Measurements from ENCODE around the gene CDKAL1.

CDKAL1 gene

DNA sequence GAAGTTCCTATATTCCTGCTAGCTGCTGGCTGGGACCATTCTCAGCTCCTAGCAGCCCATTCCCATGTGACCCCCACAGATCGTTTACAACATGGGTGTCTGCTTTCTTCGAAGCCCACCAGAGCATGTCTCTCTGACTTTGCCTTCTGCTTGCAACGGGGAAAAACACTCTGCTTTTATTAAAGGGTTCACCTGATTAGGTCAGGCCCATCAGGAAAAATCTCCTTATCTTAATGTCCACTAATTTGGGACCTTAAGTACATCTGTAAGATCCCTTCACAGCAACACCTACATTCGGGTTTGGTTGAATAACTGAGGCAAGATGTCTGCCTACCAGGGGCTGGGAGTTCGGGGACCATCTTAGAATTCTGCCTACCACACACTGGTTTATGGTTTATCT lies 496.9 kb downstream of the CDKAL1 start:
- no peaks in the 10 kb centered on the region for H3K27me3 ChIP-seq (replicated peaks)
- in situ Hi-C loops (cut with HindIII; ENCODE audit: low pct_ligation_motif_present, low sequenced_read_pairs) = no loop called here
- TF ChIP-seq, protein P1, sequence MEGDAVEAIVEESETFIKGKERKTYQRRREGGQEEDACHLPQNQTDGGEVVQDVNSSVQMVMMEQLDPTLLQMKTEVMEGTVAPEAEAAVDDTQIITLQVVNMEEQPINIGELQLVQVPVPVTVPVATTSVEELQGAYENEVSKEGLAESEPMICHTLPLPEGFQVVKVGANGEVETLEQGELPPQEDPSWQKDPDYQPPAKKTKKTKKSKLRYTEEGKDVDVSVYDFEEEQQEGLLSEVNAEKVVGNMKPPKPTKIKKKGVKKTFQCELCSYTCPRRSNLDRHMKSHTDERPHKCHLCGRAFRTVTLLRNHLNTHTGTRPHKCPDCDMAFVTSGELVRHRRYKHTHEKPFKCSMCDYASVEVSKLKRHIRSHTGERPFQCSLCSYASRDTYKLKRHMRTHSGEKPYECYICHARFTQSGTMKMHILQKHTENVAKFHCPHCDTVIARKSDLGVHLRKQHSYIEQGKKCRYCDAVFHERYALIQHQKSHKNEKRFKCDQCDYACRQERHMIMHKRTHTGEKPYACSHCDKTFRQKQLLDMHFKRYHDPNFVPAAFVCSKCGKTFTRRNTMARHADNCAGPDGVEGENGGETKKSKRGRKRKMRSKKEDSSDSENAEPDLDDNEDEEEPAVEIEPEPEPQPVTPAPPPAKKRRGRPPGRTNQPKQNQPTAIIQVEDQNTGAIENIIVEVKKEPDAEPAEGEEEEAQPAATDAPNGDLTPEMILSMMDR (IDR thresholded peaks at IDR 0.05; ENCODE audit: low read depth, low read length, missing control alignments) = no peak
- no peak overlapping the region for H3K27ac ChIP-seq
- no peak overlapping the region for H3K4me3 ChIP-seq (ENCODE audit: low read depth, low read length)
- no peaks in the 10 kb centered on the region for H3K36me3 ChIP-seq (replicated peaks)
- no peak for DNase-seq

- H3K27ac ChIP-seq = no peak overlapping the region
- no peak overlapping the region for H3K4me3 ChIP-seq (ENCODE audit: low read depth, low read length)
- H3K27me3 ChIP-seq (replicated peaks) = no peaks in the 10 kb centered on the region
- in situ Hi-C loops (cut with HindIII; ENCODE audit: low pct_ligation_motif_present, low sequenced_read_pairs) = no loop called here
- H3K36me3 ChIP-seq (replicated peaks) = no peaks in the 10 kb centered on the region
- TF ChIP-seq, protein P1 (IDR thresholded peaks at IDR 0.05; ENCODE audit: low read depth, low read length, missing control alignments) = no peak
- DNase-seq = no peak
Observed at GRCh38 chr6:21033084-21033483, 498.8 kb downstream of the CDKAL1 start.

DNA sequence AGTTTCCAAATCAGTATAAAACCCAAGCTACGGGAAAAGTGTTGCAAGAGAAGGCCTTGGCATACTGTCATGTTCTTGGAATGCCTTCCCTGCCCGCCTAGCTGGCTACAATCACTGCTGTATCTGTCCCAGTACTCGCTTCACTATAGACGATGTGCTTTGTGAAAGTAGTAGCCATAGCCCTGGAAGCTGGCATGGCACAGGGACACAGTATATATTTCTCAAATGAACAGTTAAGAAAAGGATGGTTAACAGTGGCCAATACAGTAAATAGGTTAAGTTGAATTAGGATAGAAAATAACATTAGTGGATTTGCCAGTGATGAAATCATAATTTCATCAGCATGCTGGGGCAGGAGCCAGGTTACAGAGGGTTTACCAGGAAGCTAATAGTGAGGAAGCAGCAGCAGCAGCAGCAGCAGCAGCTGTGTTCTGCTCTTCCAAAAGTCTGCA lies 499.3 kb downstream of the CDKAL1 start:
- H3K36me3 ChIP-seq (replicated peaks) = no peaks in the 10 kb centered on the region
- in situ Hi-C loops (cut with HindIII; ENCODE audit: low pct_ligation_motif_present, low sequenced_read_pairs) = no loop called here
- DNase-seq = peak; percentile 49
- H3K27ac ChIP-seq = no peak overlapping the region
- no peaks in the 10 kb centered on the region for H3K27me3 ChIP-seq (replicated peaks)
- H3K4me3 ChIP-seq (ENCODE audit: low read depth, low read length) = no peak overlapping the region
- TF ChIP-seq, protein P1 (IDR thresholded peaks at IDR 0.05; ENCODE audit: low read depth, low read length, missing control alignments) = no peak

GRCh38 chr6:21034345-21034744 lies 500.1 kb downstream of the CDKAL1 start:
- DNase-seq = no peak

DNA sequence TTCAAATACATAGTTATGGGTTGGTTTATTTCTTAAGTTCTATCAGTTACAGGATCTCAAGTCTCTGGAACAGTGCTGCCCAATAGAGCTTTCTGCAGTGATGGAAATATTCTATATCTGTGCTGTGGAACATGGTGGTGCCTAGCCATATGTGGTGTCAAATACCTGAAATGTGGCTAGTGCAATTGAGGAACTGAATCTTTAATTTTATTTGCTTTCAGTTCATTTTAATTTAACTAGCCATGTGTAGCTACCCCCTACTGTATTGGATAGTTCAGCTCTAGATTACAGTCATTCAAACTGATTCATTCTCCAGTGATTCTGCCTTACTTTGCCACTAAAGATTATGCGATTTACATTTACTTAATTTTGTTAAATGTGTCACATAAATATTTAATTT lies 503.2 kb downstream of the CDKAL1 start:
- Histone ChIP-seq H3K27ac (no peak overlapping the region), H3K36me3 (replicated peaks) (no peaks in the 10 kb centered on the region), H3K4me3 (ENCODE audit: low read depth, low read length) (no peak overlapping the region), H3K27me3 (replicated peaks) (no peaks in the 10 kb centered on the region)
- no peak for DNase-seq
- in situ Hi-C loops (cut with HindIII; ENCODE audit: low pct_ligation_motif_present, low sequenced_read_pairs) = no loop called here
- TF ChIP-seq, protein P1 (IDR thresholded peaks at IDR 0.05; ENCODE audit: low read depth, low read length, missing control alignments) = no peak

More at GRCh38 chr6:21034345-21034744, 500.1 kb downstream of the CDKAL1 start:
- Histone ChIP-seq H3K4me3 (ENCODE audit: low read depth, low read length) (no peak overlapping the region), H3K36me3 (replicated peaks) (no peaks in the 10 kb centered on the region), H3K27me3 (replicated peaks) (no peaks in the 10 kb centered on the region), H3K27ac (no peak overlapping the region)
- TF ChIP-seq, protein P1 (IDR thresholded peaks at IDR 0.05; ENCODE audit: low read depth, low read length, missing control alignments) = no peak
- in situ Hi-C loops (cut with HindIII; ENCODE audit: low pct_ligation_motif_present, low sequenced_read_pairs) = no loop called here

- Histone ChIP-seq H3K4me3 (ENCODE audit: low read depth, low read length) (no peak overlapping the region), H3K27ac (no peak overlapping the region), H3K27me3 (replicated peaks) (no peaks in the 10 kb centered on the region), H3K36me3 (replicated peaks) (no peaks in the 10 kb centered on the region)
- DNase-seq = no peak
- TF ChIP-seq, protein P1 (IDR thresholded peaks at IDR 0.05; ENCODE audit: low read depth, low read length, missing control alignments) = no peak
- in situ Hi-C loops (cut with HindIII; ENCODE audit: low pct_ligation_motif_present, low sequenced_read_pairs) = no loop called here
Observed at GRCh38 chr6:21039926-21040325, 505.7 kb downstream of the CDKAL1 start.

Measured in brain microvascular endothelial cell (primary cell).